Tibial nerve (tissue), 3 donors: ENCODE measurements around the gene NPIPB2.

ENCODE experiments used
- POLR2A ChIP-seq, 2 donors: fragments of 450-650 bp; IDR thresholded peaks; one replicate each; pipeline ENCODE4 v1.6.1; 2017; ENCODE audit warnings: antibody characterized with exemption in 2 of 2, mild to moderate bottlenecking in 2 of 2, moderate library complexity in 2 of 2
- TF ChIP-seq, protein P1 (sequence below), 5 experiments: fragments of 200-600 bp in 3 of 5; fragments of 450-650 bp in 2 of 5; sonication (generic) in 3 of 5; IDR thresholded peaks; one replicate each; pipeline ENCODE4 v1.5.1; 2016 to 2019; ENCODE audit warnings: antibody characterized with exemption in 5 of 5, mild to moderate bottlenecking in 3 of 5, moderate library complexity in 2 of 5

GRCh38 chr16:11946433-11946832 lies 4.6 kb upstream of the NPIPB2 start:
- TF ChIP-seq, protein P1, sequence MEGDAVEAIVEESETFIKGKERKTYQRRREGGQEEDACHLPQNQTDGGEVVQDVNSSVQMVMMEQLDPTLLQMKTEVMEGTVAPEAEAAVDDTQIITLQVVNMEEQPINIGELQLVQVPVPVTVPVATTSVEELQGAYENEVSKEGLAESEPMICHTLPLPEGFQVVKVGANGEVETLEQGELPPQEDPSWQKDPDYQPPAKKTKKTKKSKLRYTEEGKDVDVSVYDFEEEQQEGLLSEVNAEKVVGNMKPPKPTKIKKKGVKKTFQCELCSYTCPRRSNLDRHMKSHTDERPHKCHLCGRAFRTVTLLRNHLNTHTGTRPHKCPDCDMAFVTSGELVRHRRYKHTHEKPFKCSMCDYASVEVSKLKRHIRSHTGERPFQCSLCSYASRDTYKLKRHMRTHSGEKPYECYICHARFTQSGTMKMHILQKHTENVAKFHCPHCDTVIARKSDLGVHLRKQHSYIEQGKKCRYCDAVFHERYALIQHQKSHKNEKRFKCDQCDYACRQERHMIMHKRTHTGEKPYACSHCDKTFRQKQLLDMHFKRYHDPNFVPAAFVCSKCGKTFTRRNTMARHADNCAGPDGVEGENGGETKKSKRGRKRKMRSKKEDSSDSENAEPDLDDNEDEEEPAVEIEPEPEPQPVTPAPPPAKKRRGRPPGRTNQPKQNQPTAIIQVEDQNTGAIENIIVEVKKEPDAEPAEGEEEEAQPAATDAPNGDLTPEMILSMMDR (IDR thresholded peaks at IDR 0.05) = no peak
- no peak for TF ChIP-seq POLR2A (IDR thresholded peaks at IDR 0.05)
